Hematopoietic multipotent progenitor cell treated with erythropoietin and hydrocortisone succinate and interleukin-3 and kit ligand, for 8 days (in vitro differentiated cells): ENCODE measurements around the gene CTSO.
"Not testable (repeated sequence)": the region's sequence is repeated elsewhere in the genome, so short reads cannot be mapped to it uniquely, and the experiment has no call there.

Experiments used
- DNase-seq: peaks from one replicate; pipeline ENCODE4 v3.0.0-alpha.2; 2015

CTSO gene

DNA sequence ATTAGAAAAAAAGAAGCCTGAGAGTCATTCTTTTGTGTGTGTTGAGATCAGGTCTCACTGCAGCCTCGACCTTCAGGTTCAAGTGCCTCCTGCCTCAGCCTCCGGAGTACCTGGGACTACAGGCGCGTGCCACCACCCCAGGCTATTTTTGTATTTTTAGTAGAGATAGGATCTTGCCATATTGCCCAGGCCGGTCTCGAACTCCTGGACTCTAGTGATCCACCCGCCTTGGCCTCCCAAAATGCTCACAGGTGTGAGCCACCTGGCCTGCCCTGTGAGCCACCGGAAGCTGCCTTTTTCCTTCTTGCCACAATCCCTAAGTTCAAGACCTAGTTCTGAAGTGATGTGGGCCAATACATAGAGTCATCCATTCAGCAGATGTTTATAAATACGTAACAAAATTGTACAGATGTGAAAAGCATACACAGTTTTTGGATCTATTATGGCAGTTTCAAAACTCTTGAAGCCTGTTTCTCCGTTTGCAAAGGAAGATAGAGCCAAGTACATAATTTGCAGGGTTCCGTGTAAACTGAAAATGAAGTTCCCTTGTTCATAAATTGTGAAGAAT, 536 bp upstream of the CTSO start:
- DNase-seq = no peak

DNA sequence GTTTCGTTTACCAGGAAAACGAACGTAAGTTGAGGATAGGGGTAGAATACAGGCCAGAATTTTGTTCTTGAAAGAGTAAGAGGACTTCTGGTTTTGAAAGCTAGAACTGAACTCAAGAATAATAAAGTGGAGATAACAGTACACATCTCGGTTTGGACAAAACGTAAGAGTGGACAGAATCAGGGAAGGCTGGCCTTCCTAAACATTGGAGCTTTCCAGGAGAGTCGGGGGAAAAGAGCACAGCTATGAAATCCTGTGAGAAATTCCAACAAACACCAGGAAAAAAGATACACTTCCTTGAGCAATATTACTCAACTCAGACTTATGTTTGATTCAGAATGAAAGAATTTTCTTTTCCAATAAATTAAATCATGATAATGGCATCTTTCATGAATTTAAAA, 1.2 kb downstream of the CTSO start:
- no peak for DNase-seq

DNA sequence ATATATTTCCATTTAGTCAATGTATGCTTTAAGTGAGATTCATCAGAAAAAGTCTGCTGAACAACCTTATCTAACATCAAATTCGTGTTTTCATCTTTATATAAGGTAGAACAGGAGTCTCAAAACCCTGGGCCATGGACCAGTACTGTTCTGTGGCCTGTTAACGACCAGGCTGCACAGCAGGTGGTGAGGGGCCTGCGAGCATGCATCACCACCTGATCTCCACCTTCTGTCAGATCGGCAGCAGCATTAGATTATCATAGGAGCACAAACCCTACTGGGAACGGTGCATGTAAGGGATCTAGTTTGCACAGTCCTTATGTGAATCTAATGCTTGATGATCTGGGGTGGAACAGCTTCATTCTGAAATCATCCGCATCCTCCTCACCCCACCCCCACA, 3.2 kb downstream of the CTSO start:
- no peak for DNase-seq

DNA sequence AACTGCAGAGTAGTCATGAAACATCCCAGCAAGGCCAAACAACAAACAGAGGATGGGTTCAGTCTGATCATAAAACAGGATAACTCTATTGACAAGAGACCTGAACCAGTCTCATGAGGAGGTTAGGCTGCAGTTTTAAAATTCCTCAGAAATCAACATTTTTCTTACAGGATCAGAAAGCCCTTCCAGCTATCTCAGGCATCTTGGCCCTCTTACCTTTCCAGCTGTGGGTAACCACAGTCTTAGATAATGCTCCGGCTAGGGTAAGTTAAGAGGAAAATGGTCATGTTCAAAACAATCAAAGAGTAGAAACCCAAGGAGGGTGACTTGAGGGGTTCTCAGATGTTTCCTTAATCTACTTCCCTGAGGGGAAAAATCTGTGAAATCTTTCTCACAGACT, 5.1 kb downstream of the CTSO start:
- no peak for DNase-seq

DNA sequence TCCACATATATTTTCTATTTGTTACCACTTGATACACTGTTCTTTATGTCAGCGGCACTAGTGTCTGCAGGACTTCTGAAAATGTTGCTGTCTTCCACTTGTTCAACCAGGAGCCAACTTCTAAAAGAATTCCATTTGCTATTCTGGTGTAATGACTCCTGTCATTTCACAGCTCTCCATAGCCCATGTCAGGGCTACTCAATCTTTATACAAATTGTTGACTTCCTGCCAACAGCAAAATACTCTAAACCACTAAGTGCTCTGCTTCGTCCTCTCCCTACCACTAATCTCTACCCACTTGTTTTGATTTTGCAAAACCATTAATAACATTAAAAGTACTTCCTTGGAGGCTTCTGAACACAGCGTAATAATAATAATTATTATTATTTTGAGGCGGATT, 7.2 kb downstream of the CTSO start:
- no peak for DNase-seq

DNA sequence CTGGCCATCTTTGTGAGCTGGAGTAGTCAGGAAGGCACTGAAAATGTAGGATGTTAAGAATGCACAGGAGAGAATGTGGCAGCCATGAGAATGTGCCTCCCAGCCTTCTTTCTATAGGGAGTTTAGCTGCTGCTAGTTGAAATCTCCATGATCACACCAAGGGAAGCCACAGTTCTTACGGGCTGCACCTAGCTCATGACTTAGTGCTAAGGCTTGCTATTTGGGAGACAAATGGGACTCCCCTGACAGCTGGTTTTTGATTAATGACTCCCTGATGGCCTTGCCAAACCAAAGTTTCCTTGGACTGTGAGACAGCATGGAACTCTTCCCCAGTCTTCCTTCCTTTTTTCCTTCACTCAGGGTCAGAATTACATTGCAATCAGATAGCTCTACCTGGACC, 9.2 kb downstream of the CTSO start:
- no peak for DNase-seq

DNA sequence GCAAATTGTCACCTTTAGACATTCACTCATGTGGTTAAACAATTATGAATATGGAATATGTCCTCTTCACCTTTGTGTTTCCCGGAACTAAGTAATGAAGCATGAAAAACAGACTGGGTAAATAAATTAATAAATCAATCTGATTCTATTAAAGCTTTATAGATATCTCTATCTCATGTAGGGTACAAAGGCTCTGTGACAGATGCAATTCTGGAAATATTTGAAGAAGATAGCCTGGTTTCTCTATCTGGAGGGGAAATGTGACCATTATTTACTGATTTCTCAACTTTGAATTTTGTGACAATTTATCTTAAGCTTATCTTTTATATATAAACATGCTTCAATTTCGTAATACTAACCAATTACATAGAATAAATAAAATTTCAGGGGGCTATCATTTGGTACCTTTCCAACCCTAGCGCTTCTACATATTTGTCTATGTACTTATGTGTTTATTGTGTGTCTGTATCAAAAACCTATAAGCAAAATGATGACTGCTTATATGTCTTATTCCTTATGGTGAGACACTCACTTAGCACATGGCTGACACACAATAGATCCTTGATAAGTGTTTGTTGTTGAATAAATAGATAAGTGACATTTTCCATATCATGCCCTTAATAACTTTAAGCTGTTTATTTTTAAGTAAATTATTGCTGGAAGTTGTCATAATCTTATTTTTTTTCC, 9.9 kb downstream of the CTSO start:
- no peak for DNase-seq

DNA sequence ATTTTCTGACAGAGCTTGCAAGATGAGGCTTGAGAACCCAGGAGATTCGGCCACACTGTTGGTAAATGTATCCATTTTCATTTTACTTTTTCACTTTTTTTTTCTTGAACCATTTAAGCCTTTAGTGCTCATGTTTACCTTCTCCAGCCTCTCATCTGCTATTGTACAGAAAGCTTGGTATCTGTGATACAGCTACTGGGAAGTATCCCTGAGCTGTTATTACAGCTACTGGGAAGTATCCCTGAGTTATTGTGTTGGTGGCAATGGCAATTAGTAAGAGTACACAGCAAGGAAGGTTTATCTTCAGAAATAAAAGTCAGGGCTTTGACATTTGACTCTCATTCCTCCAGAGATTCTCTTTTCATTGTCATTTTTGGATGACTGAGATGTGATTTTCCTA, 11.8 kb downstream of the CTSO start:
- no peak for DNase-seq

DNA sequence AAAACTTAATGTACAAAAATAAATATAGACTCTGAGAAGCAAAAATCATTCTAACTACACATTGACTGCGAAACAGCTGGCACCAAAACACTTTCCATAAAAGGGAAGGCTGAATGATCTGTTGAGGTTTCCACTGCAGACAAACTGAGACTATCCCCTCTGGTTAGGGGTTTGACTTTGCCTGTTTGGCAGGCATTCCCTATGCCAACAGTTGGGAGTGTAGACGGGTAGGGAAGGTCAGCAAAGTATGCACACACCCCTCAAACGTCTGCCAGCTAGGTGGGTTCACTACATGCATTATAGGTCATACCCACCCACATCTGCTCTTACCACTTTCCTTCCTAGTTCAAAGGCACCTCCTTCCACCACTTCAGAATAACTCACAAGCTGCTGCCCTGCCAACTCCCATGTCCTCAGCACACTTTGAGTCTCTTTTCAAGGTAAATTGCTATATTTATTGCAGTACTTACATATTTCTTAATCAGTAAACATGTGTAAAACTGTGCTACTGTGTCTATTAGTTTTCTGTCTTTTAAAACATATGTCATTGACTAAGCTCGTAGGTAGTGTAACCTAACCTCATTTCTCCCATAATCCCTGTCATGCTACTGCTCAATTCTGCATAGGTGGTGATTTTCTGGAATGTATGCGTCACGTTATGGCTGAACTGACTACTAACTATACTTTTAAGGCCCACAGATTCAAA, 12.4 kb downstream of the CTSO start:
- DNase-seq = no peak

DNA sequence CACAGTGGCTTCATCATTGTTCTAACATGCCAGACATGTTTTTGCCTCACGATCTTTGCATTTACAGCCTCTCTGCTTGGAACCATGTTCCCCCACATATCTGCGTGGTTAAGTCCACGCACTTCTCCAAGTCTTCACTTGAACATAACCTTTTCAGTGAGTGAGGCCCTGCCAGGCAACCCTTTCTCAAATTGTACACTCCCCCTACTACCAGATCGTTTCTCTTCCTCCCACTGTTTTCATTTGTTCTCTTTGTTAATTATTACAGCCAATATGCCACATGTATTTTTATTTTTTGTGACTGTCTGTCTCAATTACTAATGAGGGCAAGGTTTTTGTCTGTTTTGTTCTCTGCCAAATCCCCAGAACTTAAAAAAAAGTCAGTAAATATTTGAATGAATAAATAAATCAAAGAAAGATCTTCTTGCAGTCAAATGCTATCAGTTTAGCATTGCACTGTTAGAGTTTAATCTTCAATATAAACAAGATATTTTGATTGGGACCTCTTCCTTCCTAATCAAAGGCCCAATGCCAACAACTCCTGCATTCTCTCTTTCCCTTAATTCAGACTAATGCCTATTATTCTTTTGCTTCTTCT, 18.2 kb downstream of the CTSO start:
- DNase-seq = no peak

DNA sequence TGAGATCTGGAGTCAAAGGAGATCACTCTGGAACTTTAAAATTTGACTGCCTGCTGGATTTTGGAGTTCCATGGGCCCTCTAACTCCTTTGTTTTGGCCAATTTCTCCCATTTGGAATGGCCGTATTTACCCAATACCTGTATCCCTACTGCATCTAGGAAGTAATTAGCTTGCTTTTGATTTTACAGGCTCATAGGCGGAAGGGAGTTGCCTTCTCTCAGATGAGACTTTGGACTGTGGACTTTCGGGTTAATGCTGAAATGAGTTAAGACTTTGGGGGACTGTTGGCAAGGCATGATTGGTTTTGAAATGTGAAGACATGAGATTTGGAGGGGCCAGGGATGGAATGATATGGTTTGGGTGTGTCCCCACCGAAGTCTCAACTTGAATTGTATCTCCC, 19.0 kb downstream of the CTSO start:
- DNase-seq = not testable (repeated sequence)

DNA sequence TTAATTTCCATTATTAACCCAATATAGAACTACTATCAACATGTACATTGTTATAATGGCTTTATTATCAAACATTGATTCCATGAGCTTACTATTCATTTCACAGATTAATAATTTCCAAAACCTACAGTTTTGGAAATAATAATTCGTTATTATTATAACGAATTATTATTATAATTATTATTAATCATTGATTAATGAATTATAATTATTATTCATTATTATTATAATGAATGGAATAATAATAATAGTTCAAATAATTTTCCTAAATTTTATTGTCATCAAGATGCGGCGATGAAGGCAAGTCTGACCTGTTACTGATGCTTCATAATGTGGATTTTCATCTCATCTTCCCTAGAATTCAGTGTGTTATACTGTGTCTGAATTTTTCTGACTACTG, 22.0 kb downstream of the CTSO start:
- DNase-seq = no peak

DNA sequence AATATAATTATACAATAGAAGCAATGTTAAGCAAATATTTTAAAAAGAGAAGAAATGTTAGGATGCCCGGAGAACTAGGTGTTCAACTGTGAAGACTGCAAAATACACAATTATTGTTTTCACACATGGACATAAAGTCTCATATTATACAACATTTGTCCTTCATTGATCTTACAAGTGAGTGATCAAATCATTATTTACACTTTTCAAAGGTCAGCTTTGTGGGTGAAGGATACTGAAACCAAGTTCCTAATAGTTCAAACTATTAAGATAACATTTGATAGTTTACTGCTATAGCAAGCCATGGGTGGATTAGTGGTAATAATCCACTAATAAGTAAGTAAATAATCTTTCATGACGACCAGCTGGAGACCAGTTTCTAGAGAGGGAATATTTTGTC, 23.3 kb downstream of the CTSO start:
- DNase-seq = no peak

DNA sequence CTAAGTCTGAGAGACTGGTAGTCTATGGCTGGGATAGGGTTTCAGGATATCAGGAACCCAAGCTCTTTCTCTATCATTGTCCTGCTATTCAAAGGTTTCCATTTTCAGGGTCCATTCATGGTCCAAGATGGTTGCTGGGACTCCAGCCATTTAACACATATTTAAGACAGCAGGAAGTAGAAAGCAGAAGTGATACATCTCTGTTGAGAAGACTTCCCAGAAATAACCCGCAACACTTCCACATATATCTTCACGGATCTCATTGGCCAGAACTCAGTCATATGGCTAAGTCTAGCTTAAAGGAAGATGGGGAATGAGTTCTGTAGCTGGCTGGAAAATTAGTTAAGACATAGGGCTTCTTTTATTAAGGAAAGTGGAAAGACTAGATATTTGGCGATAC, 23.8 kb downstream of the CTSO start:
- no peak for DNase-seq

DNA sequence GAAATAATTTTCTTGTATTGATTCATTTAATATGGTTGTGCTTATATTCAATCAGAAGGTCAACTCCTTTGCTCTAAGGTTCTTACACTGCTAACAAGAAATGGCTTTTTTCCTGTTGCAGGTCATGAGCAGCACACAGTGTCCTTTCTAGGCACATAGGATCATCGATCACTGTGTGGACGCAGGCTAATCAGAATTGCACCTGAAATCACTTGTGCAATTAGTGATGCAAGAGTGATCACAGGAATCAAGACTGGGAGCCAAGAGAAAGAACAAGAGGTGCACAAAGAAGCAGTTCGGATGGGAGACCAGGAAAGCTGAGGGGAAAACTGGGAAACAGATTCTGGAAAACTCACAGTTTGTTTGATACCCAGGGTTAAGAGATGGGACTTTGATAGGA, 29.0 kb downstream of the CTSO start:
- no peak for DNase-seq

DNA sequence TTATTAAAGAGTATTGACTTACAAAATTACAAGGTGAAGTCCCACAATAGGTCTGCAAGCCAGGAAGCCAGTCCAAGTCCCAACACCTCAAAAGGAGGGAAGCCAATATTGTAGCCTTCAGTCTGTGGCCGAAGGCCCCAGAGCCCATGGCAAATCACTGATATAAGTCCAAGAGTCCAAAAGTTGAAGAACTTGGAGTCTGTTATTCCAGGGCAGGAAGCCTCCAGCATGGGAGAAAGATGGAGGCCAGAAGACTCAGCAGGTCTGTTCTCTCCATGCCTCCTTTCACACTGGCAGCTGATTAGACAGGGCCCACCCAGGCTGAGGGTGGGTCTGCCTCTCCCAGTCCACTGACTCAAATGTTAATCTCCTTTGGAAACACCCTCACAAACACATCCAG, 32.1 kb downstream of the CTSO start:
- no peak for DNase-seq

DNA sequence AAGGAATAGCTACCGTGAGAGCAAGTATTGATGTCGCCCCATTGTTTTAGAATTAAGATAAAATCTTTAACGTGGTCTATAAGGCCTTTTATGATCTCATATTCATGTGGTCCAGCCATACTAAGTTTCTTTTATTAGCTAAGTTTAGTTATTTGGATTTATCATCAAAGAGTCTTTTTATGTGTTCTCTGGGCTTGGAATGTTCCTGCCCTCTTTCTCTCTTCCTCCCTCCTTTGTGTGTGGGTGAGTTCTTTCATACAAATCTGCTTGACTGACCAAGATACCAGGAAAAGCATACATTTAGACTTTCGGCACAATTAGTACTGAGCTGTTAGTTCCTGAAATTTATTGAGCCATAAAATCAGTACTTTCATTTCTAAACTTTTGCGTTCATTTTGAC, 38.9 kb downstream of the CTSO start:
- DNase-seq = no peak

DNA sequence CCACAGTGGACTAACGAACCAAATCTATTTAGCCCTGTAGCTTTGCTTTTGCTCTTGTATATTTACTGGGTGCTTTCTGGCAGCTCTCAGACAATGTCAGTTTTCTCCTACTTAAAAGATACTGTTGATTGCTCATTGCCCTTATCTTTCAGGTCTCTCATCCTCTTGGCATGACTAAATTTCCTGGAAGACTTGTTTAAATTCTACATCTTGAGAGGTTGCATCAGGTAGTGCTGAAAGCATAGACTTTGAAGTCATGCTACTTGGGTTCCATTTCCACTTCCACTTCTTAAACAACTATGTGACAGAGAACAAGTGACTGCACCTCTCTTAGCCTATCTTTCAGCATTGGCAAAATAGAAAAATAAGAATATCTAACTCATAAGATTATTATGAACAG, 41.8 kb downstream of the CTSO start:
- no peak for DNase-seq

DNA sequence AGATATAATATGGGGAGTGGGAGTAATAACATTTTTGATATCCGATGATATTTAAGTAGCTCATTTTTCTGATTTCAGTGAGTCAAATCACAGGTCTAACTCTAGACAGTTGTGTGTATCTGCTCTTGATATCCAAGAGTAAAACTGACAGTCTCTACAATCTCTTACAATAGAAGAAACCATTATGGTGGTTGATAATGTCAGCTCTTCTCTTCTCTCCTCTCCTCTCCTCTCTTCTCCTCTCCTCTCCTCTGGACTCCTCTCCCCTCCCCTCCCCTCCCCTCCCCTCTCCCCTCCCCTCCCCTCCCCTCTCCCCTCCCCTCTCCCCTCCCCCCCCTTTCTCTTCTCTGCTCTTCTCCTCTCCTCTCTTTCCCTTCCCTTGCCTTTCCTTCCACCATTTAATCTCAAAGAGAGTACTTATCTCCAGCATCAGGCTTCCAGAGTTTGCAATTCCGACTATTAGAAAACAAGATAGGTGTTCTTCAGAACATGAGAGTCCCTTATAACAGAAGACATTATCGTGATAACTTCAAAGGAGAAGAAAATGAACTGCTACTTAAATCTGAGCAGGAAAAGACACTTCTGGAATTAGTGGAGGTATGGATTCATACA, 43.9 kb downstream of the CTSO start:
- no peak for DNase-seq

DNA sequence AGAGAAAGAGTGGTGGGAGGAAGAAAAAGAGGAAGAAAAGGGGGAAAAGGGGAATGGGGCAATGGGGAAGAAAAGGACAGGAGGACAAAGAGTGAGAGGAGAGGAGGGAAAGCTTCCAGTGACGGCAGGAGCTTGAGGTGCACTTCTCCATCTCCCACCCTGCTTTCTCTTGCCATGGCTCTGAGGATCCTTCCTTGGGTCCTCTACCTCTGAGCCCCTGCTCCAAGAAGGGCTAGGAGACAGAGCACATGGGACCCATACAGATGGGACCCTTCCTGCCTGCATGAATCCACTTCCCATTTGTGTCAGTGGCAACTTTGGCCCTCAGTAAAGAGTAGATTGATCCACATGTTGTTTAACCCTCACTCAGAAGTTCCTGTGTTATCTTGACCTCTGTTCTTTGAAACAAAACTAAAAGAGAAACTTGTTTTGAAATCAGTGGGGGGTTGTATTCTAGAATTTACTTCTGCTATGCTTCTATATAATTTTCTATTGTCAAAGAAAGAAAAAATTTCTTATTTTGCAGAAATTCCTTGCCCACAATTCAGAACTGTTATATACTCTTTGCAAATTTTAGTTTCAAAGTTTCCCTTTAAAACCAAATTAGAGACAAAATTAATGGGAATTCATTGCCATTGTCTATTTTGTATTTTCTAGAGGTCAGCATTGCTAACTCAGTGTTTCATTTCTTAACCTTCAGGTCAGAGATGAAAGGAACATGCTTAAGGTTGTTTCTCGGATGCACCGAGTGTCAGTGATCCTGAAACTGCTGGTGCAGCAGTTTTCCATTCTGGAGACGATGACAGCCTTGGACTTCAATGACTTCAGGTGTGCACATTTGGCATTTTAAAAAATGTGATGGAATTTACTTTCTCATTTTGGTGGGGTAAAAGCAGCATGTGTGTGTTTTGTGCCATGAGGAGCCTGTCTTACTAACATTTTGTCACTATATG, 45.2 kb downstream of the CTSO start:
- no peak for DNase-seq

DNA sequence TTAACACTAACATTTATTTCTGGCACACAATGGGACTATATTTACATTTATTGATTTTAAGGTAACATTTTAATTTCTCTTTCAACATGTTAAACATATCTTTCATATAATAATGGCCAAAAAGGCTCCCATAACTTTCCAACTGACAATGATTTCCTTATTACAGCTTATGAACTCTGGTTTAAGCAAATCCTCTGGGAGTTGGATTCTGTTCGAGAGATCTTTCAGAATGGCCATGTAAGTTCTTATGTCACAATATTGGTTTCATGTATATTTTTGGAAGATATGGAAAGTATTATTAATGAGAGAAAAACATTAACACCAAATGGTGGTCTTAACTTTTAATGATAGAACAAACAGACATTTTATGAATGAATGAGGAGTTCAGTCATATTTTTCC, 46.1 kb downstream of the CTSO start:
- no peak for DNase-seq

DNA sequence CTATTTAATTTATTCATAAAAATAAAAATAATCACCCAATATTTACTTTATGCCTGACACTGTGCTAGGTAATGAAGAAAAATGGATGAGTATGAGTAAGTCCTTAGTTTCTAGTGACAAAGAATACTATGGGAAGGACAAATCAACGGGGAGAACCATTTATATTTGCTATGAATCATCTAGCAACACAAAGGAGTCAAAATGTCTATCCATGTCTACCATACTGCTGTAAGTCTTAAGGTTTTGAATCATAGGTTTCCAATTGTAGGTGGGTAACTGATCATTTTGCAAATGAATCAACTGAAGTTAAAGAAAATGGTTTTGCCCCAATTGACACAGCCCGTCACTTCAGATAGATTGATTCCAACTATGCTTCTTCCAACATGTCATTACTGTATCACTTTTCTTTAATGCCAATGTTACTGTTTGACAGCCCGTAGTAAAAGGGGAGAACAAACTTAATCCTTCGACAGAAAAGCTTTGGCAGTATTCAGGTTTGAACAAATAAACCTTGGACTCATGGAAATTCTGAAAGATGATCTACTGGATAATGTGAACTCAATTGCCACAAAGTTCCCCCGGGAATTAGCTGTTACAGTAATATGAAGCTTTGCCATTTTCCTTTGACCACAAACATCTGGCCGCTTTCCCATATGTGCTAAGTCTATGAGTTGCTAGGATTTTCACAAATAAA, 47.0 kb downstream of the CTSO start:
- no peak for DNase-seq
